Neural progenitor cell (in vitro differentiated cells): ENCODE results near the gene ARAP2. TPM values are rescaled to one million over a fixed set of nuclear protein-coding genes. Genes with fewer than 3 reads are reported as not detected.

Source experiments
- DNase-seq: peaks from one replicate; pipeline ENCODE4 v3.0.0-alpha.2; 2016; ENCODE audit warnings: low spot score
- H2AFZ ChIP-seq: fragments of 200-600 bp; sonication (generic); replicated peaks from 2 replicates; pipeline ENCODE4 v1.6.1; 2016; ENCODE audit warnings: antibody characterized with exemption
- H3F3A ChIP-seq: fragments of 200-600 bp; sonication (generic); 2 replicates; pipeline ENCODE4 v1.6.1; 2016; ENCODE audit warnings: antibody characterized with exemption, low read depth
- H3K27ac ChIP-seq: fragments of 200-600 bp; sonication (generic); 2 replicates; pipeline ENCODE4 v1.5.1; 2016; ENCODE audit warnings: mild to moderate bottlenecking
- H3K27me3 ChIP-seq: fragments of 200-600 bp; sonication (generic); 2 replicates; pipeline ENCODE4 v1.6.1; 2016; ENCODE audit warnings: mild to moderate bottlenecking, moderate library complexity
- H3K36me3 ChIP-seq: fragments of 200-600 bp; sonication (generic); 2 replicates; pipeline ENCODE4 v1.5.1; 2016
- H3K4me1 ChIP-seq: fragments of 200-600 bp; sonication (generic); 2 replicates; pipeline ENCODE4 v1.6.1; 2016; ENCODE audit warnings: mixed run types
- H3K4me2 ChIP-seq: fragments of 200-600 bp; sonication (generic); 2 replicates; pipeline ENCODE4 v1.6.1; 2016
- H3K4me3 ChIP-seq: fragments of 200-600 bp; sonication (generic); 2 replicates; pipeline ENCODE4 v1.5.1; 2016
- H3K79me2 ChIP-seq: fragments of 200-600 bp; sonication (generic); 2 replicates; pipeline ENCODE4 v1.6.1; 2016; ENCODE audit warnings: low read depth
- H3K9ac ChIP-seq: fragments of 200-600 bp; sonication (generic); 2 replicates; pipeline ENCODE4 v1.6.1; 2016
- H3K9me3 ChIP-seq: fragments of 200-600 bp; sonication (generic); 2 replicates; pipeline ENCODE4 v1.5.1; 2016; ENCODE audit warnings: low read depth
- H4K20me1 ChIP-seq: fragments of 200-600 bp; sonication (generic); 2 replicates; pipeline ENCODE4 v1.6.1; 2016; ENCODE audit warnings: low read depth
- H3K27ac Mint-ChIP-seq: 3 replicates; pipeline ENCODE4 v1.8.0; 2021; ENCODE audit warnings: mixed read lengths
- H3K27me3 Mint-ChIP-seq: 2 replicates; pipeline ENCODE4 v1.8.0; 2022; ENCODE audit warnings: low read depth, mild to moderate bottlenecking, inconsistent platforms, moderate library complexity, mixed read lengths; ENCODE audit not compliant: insufficient read depth
- H3K36me3 Mint-ChIP-seq: 3 replicates; pipeline ENCODE4 v1.8.0; 2021; ENCODE audit warnings: mixed read lengths
- H3K4me1 Mint-ChIP-seq: 3 replicates; pipeline ENCODE4 v1.8.0; 2021; ENCODE audit warnings: mixed read lengths
- H3K4me3 Mint-ChIP-seq: 3 replicates; pipeline ENCODE4 v1.8.0; 2021; ENCODE audit warnings: mild to moderate bottlenecking, moderate library complexity, mixed read lengths
- H3K9me3 Mint-ChIP-seq: 3 replicates; pipeline ENCODE4 v1.8.0; 2020; ENCODE audit warnings: mixed read lengths
- EZH2 ChIP-seq: fragments of 200-600 bp; sonication (generic); IDR thresholded peaks from 2 replicates; pipeline ENCODE4 v1.6.1; 2017; ENCODE audit warnings: antibody characterized with exemption, mild to moderate bottlenecking, moderate library complexity
- EZH2phosphoT487 ChIP-seq: fragments of 200-600 bp; sonication (generic); IDR thresholded peaks from 2 replicates; pipeline ENCODE4 v1.6.1; 2017; ENCODE audit warnings: antibody characterized with exemption
- total RNA-seq: library from RNA; depleted of rRNA; stranded (reverse); fragments of >200 nt; gene quantifications from 2 replicates; pipeline ENCODE4 v1.2.3, GENCODE V29; 2015; ENCODE audit warnings: low replicate concordance
- TF ChIP-seq, protein P1 (sequence below): fragments of 200-600 bp; sonication (generic); IDR thresholded peaks from 2 replicates; pipeline ENCODE4 v1.5.1; 2017; ENCODE audit warnings: antibody characterized with exemption, mild to moderate bottlenecking

Gene ARAP2
- total RNA-seq, 1 donor from 2014 or later, result 1.6 TPM

GRCh38 chr4:36278789-36279188, 34.5 kb upstream of the ARAP2 start:
- Mint-ChIP-seq H3K27me3 (peaks cover 4% of the 10 kb centered on the region), H3K4me1 (peaks cover 31% of the 10 kb centered on the region), H3K27ac (no peak overlapping the region), H3K36me3 (no peaks in the 10 kb centered on the region), H3K4me3 (no peak overlapping the region), H3K9me3 (no peaks in the 10 kb centered on the region)
- Histone ChIP-seq H3K4me3 (no peak overlapping the region), H3K4me2 (no peak overlapping the region), H3K79me2 (no peaks in the 10 kb centered on the region), H4K20me1 (no peaks in the 10 kb centered on the region), H2AFZ (no peak overlapping the region), H3K36me3 (no peaks in the 10 kb centered on the region), H3F3A (no peaks in the 10 kb centered on the region), H3K9ac (no peak overlapping the region), H3K27ac (no peak overlapping the region), H3K4me1 (peaks cover 10% of the 10 kb centered on the region), H3K9me3 (no peaks in the 10 kb centered on the region), H3K27me3 (no peaks in the 10 kb centered on the region)
- DNase-seq, result no peak
- TF ChIP-seq EZH2 (no peak), EZH2phosphoT487 (no peak)
- TF ChIP-seq, protein P1, sequence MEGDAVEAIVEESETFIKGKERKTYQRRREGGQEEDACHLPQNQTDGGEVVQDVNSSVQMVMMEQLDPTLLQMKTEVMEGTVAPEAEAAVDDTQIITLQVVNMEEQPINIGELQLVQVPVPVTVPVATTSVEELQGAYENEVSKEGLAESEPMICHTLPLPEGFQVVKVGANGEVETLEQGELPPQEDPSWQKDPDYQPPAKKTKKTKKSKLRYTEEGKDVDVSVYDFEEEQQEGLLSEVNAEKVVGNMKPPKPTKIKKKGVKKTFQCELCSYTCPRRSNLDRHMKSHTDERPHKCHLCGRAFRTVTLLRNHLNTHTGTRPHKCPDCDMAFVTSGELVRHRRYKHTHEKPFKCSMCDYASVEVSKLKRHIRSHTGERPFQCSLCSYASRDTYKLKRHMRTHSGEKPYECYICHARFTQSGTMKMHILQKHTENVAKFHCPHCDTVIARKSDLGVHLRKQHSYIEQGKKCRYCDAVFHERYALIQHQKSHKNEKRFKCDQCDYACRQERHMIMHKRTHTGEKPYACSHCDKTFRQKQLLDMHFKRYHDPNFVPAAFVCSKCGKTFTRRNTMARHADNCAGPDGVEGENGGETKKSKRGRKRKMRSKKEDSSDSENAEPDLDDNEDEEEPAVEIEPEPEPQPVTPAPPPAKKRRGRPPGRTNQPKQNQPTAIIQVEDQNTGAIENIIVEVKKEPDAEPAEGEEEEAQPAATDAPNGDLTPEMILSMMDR, result no peak

DNA sequence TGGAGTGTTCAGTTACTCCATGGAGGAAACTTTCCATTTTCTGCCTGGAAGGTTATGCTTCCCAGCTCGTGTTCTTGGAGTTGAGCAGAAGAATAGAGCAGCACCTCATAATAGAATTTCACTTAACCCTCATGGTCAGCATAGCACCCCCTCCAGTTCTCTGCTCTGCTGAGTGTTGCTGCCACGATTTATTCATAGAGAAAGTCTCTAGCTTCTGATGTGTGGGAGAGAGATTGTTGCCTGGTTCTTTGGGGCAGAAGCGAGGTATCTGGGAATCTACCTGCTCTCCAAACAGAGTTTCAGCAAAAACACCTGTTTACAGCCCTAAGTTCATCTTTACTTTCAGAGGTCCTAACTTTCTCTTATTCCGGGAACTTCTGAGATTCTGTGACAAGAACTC, 33.2 kb upstream of the ARAP2 start:
- Mint-ChIP-seq H3K27me3 (peaks cover 4% of the 10 kb centered on the region), H3K4me1 (peaks cover 23% of the 10 kb centered on the region), H3K4me3 (no peak overlapping the region), H3K9me3 (no peaks in the 10 kb centered on the region), H3K27ac (no peak overlapping the region), H3K36me3 (no peaks in the 10 kb centered on the region)
- DNase-seq, result no peak
- Histone ChIP-seq H3K9me3 (no peaks in the 10 kb centered on the region), H4K20me1 (no peaks in the 10 kb centered on the region), H3K4me2 (no peak overlapping the region), H3K9ac (no peak overlapping the region), H3K4me3 (no peak overlapping the region), H2AFZ (no peak overlapping the region), H3K79me2 (no peaks in the 10 kb centered on the region), H3K27ac (no peak overlapping the region), H3K27me3 (no peaks in the 10 kb centered on the region), H3K36me3 (no peaks in the 10 kb centered on the region), H3F3A (no peaks in the 10 kb centered on the region), H3K4me1 (peaks cover 10% of the 10 kb centered on the region)
- TF ChIP-seq EZH2 (no peak), EZH2phosphoT487 (no peak)
- TF ChIP-seq, protein P1, result no peak

- TF ChIP-seq EZH2 (no peak), EZH2phosphoT487 (no peak)
- TF ChIP-seq, protein P1, result no peak
- no peak overlapping the region for H3K4me3 Mint-ChIP-seq
- Histone ChIP-seq H2AFZ (no peak overlapping the region), H3K79me2 (no peaks in the 10 kb centered on the region), H3K27me3 (no peaks in the 10 kb centered on the region), H3K4me3 (no peak overlapping the region), H3K4me2 (no peak overlapping the region), H3K4me1 (no peaks in the 10 kb centered on the region), H3K9me3 (no peaks in the 10 kb centered on the region), H3F3A (no peaks in the 10 kb centered on the region), H3K9ac (no peak overlapping the region), H4K20me1 (no peaks in the 10 kb centered on the region), H3K36me3 (no peaks in the 10 kb centered on the region), H3K27ac (no peak overlapping the region)
- H3K27ac Mint-ChIP-seq, result no peak overlapping the region
- H3K27me3 Mint-ChIP-seq, result peaks cover 4% of the 10 kb centered on the region
- no peaks in the 10 kb centered on the region for H3K36me3 Mint-ChIP-seq
- H3K9me3 Mint-ChIP-seq, result no peaks in the 10 kb centered on the region
- no peaks in the 10 kb centered on the region for H3K4me1 Mint-ChIP-seq
- no peak for DNase-seq
Measured at GRCh38 chr4:36274158-36274557, 29.8 kb upstream of the ARAP2 start.
